NK-92 treated with Interleukin-12 subunit alpha and Interleukin-12 subunit beta, amount 100 ng/mL, for 24 hours (cell line): ENCODE results near the gene AIG1.

Experiments used
- DNase-seq: peaks from one replicate; lab custom pipeline; 2025; lab: John Stamatoyannopoulos, UW

The AIG1 gene

DNA sequence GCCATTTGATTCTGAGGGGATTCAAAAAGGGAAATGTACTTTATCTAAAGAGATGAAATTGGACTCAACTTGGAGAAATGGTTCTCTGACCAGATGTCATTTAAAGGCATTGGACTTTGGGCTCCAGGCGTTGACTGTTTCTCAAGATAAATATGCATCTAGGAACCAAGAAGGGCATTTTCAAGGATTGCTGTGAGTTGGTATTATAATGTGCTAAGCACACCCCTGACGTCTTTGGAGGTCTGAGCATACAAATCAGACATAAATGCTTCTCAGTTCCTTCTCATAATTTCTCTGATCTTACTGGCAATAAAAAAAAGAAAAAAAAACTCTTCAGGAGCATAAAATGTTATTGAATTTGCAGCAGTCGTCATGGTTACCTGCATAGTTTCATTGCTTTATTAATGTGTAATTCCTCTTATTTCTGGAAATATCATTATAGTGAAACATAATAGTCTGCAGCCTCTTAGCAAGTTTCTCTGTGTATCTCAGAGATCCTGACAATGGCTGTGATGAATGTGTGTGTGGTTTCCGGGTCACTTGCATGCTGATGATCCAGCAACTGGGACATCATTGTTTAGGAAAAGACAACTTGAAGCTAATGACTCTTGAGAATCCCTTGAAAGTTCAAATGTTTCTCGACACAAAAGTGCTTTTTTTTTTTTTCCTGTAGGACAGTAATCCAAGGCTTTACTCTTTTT lies 136.0 kb downstream of the AIG1 start:
- DNase-seq = no peak

DNA sequence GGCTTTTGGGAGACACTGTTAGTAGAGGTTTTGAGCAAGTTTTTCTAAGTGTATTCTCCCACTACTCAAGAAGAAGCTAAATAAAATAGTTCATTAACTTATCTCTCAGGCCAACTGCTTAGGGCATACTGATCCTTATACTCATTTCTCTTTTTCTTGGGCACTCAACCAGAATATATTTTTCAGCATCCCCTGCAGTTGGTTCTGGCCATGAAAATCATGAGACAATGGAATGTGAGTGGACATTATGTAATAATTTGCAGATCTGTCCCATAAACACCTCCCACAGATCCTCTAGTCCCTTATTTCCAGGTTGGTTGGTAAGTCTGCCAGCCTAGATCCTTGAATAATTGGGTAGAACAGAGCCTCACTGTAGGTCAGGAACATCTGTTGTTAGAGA lies 136.7 kb downstream of the AIG1 start:
- no peak for DNase-seq

GRCh38 chr6:143198312-143198711 lies 137.6 kb downstream of the AIG1 start:
- no peak for DNase-seq

DNA sequence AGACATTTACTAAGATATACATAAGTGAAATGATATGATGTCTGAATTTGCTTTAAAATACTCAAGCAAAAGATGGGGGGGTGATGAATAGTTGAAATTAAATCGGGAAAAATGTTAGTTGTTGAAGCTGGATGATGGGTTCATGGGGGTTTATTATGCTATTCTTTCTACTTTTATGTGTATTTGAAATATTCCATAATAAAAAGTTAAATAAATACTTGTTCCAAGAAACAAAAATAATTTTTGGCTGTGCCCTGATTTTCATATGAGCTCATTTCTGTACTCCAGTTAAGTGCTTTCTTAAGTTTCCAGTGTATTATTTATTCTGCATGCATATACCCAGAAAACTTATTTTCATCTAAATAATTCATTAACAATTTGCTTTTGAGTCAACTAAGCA lies 138.6 kb downstream of the AIG1 start:
- no peak for DNase-seq

GRCh38 chr6:143200167-143200770 lies 139.6 kb downstream of the AIG1 start:
- no peak for DNase-seq

DNA sequence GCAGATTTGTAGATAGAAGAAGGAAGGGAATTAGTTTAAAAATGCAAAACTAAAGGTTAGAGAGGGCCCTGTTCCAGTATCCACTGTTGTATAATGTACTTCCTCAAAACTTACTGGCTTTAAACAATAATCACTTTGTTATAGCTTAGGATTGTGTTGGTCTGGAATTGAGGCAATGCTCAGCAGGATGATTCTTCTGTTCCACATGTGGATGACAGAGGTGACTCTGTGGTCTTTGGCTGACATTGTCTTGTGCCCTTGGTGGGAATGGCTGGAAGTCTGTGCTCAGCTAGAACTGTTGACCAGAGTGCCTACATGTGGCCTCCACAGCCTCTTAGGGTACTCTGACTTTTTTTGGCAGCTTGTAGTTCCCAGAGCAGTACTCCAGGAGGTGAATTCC lies 143.4 kb downstream of the AIG1 start:
- no peak for DNase-seq

- no peak for DNase-seq
Observed at GRCh38 chr6:143205131-143205535, 144.4 kb downstream of the AIG1 start.

- DNase-seq = no peak
Observed at GRCh38 chr6:143205585-143205984, 144.9 kb downstream of the AIG1 start.

DNA sequence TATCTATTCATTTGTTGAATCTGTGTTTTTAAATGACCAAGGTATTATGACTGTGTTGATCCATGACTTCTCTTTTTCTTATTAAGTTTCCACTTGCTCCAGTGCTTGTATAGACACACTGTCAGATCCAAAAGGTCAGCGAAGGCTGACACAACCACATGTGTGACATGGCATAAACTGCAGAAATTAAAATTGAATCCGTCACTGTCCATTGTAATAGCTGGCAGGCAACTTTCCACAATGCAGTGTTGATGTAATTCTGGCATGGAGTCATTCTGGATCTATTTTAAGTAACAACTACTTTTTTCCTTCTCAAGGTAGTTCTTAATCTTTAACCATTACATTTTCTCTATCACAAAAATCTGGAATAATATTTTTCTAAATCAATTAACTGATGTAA lies 145.3 kb downstream of the AIG1 start:
- DNase-seq = no peak

GRCh38 chr6:143206550-143206949 lies 145.9 kb downstream of the AIG1 start:
- no peak for DNase-seq

GRCh38 chr6:143210420-143210819 lies 149.7 kb downstream of the AIG1 start:
- no peak for DNase-seq

GRCh38 chr6:143213859-143214376 lies 153.2 kb downstream of the AIG1 start:
- DNase-seq = no peak

- DNase-seq = no peak
Observed at GRCh38 chr6:143215363-143215762, 154.7 kb downstream of the AIG1 start.

DNA sequence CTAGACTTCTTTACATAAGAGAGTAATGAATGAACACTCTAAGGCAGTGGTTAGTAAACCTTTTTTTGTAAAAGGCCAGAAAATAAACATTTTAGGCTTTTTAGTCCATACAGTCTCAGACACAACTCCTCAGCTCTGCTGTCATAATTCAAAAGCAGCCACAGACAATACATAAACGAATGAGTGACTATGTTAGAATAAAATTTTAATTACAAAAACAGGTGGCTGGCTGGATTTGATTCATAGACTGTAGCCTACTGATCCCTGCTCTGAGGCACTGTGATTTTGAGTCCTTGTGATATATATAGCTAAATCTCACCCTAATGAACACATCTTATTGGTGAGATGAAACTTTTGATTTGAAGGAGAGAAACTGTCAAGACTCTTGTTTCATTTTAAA lies 155.1 kb downstream of the AIG1 start:
- DNase-seq = no peak

DNA sequence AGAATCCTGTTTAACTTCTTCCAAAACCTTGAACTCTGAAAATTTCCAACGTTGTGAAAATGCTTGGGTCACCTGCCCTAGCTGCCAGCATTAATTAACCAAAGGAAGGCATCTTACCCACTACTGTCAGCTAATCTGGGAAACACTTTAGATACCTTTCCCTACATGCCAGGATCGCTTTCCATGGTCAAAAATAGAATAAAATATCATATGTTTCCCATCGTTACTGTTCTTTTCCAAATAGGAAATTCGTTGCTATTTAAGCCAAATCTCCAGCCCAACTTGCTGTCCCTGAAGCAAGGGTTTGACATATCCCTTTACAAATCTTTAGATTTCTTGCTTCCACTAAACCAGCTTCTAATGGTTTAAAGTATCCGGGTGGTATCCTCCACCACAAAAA lies 157.5 kb downstream of the AIG1 start:
- no peak for DNase-seq

- no peak for DNase-seq
Observed at GRCh38 chr6:143221698-143222097, 161.0 kb downstream of the AIG1 start.

GRCh38 chr6:143222310-143222709 lies 161.6 kb downstream of the AIG1 start:
- DNase-seq = no peak

- DNase-seq = no peak
Observed at GRCh38 chr6:143222801-143223231, 162.1 kb downstream of the AIG1 start.

- no peak for DNase-seq
Observed at GRCh38 chr6:143223895-143224294, 163.2 kb downstream of the AIG1 start.

DNA sequence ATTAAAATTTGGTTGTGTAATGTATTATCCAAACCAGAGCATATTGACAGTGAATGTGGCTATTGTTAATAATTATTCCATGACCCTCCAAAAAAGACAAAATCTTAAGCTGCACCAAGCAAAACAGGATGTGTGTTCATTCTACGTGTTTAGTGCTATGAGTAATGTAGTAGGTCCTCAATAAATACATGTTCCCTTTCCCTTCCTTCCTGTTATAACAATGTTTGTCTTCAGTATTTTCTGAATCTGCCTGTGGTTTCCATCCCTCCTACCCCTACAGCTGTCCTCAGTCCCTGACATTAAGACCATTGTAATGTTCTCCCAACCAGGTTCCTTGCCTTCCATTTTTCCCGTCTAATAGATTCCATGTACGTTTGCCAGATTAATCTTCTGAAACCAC lies 163.8 kb downstream of the AIG1 start:
- DNase-seq = no peak

- DNase-seq = no peak
Observed at GRCh38 chr6:143225929-143226328, 165.2 kb downstream of the AIG1 start.

DNA sequence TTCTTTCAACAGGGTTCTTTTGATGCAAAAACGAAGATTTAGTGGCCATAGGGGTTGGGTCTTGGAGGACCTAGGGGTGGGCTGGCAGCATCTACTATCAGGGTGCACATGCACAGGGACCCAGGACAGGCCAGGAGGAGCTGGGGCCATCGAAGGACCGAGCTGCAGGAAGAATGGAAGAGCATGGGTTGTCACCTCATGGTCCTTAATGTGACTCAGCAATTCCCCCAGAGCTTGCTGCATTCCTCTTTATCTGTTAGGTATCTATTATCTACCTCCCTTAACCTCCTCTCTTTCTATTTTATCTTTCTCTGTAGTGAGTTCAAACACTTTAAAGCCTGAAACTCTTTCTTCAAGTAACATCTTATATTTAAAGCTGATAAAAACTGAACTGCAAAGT lies 167.0 kb downstream of the AIG1 start:
- no peak for DNase-seq

DNA sequence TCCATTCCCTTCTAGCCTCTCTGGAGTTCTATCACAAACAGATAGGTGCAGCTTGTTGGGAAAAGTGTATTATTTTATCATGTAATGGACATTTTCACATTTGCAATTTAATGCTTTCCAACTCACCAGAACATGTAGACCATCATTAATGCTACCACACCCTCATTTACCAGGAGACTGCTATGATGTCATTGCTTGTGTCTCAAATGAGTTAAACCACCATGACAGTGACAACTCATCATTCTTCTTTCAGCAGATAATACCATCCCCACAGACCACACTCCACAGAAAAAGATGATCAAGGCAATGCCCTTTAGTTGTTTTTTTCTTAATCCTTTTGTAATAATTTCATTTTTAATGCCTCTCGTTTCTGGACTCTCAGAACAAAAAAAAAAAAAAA lies 168.7 kb downstream of the AIG1 start:
- DNase-seq = no peak

DNA sequence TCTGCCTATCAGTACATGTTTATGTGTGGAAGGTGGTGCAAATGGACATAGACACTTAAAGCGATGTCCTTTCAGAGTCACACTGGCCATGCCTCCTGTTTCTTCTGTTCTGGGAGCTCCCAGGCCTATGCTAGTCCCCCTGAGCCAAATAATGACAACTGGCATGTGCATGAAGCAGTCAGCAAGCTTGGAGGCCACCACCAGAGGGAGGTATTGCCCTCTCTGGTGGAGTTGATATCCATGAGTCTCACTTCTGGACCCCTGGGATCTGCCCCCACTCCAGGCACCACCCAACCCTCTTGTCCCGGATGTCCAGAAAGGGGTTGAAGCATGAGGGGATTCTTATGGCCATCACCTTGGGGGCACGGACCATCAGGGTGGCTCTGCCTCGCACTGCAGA lies 172.2 kb downstream of the AIG1 start:
- DNase-seq = no peak
